Fibroblast of peridontal ligament (primary cell): ENCODE data around the gene DEAF1.
"Not testable (repeated sequence)": the region's sequence is repeated elsewhere in the genome, so short reads cannot be mapped to it uniquely, and the experiment has no call there.

Experiments
- DNase-seq: peaks from one replicate; pipeline ENCODE4 v3.0.0-alpha.2; 2010; ENCODE audit errors: extremely low read depth

DEAF1 gene

DNA sequence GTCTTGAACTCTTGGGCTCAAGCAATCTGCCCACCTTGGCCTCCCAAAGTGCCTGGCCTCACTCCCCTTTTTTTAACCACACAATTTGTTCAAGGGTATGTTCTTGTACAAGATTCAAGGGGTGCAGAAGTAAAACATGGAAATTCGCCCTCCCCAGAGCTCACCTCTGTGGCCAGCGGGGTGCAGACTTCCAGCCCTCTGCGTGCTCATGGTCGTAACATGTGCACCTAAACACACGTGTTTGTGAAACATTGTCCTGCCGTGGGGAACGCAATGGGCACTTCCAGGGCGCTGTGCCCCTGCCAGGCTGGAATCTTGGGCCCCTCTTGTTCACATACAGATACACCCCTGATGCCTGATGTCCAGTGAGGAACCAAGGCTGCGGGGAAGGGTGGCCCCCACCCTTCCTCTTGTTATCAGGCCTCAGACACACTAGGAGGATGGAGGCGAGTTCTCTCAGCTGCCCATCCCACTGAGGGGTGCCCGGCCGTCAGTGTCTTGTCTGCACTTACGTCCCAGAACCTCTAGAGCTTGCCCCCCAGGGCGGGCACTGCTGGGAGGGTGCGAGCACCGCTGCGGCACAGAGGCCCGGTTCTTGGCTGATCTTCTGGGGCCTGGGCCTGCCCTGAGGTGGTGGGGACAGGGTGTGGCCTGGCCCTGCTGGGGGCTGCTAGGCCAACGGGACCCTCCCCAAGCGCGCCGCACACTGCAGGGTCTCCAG lies 6.9 kb upstream of the DEAF1 start:
- no peak for DNase-seq

DNA sequence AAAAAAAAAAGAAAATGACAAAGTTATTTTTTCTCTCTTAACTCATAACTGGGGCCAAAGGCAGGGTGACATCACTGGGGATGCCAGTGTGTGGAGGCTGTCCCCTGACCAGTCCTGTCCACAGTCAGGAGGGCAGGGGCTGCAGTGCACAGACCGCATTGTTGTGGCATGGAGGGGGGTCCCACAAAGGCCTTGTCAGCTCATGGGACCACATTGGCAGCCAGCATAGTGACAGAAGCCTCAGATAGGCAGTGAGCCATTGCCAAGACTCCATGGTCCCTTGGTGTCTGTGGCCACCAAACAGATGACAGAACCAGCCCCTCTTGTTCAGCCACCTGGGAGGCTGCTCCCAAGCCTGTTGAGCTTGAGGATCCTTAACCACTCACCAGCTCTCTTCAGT lies 4.7 kb upstream of the DEAF1 start:
- DNase-seq: no peak

DNA sequence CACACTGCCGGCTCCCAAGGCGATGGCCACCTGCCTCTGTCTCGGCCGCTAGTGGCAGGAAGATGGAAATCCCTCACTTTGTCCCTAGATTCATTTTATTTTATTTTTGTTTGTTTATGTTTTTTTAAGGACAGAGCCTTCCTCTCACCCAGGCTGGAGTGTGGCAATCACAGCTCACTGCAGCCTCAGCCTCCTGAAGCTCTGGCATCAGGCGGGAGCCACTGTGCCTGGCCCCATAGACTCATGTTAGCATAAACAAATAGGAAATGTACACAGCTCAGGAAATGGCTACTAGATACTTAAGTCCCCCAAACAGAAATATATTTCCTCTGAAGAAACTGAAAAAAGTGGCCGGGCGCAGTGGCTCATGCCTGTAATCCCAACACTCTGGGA lies 4.1 kb upstream of the DEAF1 start:
- no peak for DNase-seq

DNA sequence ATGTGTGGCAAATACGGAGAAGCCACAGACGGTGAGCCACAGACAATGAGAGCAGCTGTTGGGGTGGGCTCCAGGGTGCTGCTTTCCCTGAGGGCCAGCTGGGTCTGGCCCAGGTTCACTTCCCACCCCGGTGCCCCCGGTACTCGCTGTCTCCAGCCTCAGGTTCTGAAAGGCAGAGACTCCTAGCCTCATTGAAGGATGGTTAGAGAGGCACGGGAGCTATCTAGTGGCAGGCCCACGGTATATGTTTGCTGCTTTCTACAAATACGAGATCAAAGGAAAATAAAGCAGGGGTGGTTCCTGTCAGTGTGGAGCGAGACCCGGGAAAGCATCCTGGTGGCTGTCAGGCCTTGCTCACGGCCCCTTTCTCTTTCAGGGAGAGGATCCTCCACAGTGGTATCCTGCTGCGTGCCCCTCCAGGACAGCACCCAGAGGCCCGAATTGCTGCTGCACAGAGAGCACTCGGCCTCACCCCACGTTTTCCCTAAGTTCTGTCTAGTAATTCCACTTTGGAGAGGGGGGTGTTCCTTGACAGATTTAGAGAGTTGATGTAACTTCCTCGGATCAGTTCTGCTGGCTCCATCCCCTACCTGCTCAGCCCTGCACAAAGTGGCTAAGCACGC lies 3.6 kb upstream of the DEAF1 start:
- DNase-seq: no peak

DNA sequence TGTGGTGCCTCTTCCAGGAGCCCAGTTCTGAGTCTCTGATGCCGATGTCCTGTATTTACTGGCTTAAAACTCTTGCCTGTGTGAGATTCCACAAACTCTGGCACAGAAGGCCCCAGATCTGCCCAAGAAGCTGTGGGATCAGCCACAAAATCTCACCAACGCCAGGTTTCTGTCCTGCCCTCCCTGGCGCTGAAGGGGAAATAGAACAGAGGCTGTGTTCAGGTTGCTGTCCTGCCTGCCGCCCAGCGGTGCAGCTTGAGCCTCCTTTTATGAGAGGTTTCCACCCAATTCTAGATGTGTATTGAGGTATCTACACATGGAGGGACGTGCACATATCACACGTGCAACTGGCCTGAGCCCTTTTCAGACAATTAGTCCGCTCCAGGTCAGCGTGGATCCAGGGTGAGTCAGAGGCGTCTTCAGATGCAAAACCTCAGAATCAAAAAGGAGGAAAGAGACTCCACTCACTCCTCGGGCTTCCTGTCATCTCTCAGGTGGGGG lies 2.8 kb upstream of the DEAF1 start:
- DNase-seq: peak; percentile 7

DNA sequence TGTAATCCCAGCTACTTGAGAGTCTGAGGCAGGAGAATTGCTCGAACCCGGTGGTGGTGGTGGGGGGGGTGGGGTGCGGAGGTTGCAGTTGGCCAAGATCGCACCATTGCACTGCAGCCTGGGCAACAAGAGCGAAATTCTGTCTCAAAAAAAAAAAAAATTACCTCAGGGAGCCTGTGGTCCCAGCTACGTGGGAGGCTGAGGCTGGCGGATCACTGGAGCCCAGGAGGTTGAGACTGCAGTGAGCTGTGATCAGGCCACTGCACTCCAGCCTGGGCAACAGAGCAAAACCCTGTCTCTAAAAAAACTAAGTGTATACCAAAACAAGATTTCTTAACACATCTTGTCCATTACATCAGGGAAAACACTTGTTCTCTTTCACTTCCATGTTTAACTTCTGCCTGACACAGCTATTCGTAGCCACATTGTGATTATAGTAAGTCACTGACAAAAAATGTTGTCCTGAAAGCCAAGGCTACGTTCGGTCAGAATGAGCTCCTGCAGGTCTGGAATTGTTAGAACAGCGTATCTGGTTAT lies 2.0 kb upstream of the DEAF1 start:
- DNase-seq: peak; percentile 91

DNA sequence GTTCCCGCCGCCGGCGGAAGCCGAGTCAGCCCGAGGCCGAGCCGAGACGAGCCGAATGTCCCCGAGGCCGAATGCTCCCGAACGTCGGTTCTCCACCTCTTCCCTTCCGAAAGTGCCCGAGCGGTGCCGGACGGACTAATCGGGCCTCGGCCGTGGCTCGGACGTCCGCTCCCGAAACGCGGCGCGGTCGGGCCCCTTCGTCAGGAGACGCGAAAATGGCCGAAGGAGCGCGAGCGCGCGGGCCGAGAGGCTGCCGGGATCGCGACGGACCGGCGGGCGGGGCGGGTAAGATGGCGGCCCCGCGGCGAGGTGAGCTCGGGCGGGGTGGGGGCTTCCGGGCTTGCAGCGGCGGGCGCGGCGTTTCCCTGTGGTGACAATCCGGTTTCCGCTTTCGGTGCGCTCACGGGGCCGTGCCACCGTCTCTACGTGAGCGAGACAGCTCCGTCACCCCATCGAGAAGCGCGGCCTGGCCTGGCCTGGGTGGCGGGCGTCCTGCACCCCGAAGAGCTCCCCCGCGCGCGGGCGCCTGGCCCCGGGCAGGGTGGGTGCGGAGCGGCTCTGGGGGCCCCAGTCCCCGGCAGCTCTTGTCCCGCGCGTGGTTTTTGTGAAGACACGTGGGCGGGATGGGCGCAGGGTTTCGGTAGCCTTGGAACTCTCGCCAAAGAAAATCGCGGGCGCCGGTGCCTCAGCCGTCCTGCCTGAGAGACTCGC lies 671 bp upstream of the DEAF1 start, which contains the start of gene TMEM80:
Gene TMEM80, plus strand, starts transcription at position 279 of the 711 bp plus-strand sequence. Its CDS starts 12 bp downstream, at position 291.
- peak; percentile 96 for DNase-seq

DNA sequence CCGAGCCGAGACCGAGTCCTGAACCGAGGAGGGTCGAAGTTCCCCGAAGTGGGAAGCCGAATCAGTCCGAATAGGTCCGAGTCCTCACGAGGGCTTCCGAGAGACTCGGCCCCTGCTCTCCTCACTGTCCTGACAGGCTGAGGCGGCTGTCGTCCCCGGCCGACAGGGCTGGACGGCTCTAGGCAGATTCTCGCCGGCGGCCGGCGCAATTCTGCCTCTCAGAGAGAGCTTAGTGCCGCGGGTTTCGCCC lies 191 bp upstream of the DEAF1 start:
- no peak for DNase-seq

DNA sequence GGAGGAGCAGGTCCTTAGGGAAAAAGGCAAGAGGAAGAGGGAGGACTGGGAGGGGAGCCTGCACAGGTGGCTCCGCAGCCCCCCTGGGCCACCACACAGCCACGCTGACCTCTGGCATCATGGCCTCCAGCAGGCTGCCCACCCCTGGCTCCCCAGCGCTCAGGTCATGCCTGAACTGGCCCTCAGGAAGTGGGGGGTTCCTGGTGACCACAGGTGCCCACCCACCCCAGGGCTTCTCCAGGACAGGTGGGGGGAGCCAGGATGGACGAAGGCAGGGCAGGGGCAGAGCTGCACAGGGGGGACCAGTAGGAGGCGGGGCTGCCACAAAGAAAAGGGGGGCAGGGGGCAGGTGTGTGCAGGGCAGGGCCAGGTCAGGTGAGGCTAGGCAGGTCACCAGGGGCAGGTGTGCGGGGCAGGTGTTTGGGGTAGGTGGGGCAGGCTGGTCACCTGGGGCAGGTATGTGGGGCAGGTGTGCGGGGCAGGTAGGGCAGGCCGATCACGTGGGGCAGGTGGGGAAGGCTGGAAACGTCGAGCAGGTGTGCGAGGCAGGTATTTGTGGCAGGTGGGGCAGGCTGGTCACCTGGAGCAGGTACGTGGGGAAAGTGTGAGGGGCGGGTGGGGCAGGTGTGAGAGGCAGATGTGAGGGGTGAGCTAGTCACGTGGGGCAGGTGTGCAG lies 997 bp downstream of the DEAF1 start:
- no peak for DNase-seq

DNA sequence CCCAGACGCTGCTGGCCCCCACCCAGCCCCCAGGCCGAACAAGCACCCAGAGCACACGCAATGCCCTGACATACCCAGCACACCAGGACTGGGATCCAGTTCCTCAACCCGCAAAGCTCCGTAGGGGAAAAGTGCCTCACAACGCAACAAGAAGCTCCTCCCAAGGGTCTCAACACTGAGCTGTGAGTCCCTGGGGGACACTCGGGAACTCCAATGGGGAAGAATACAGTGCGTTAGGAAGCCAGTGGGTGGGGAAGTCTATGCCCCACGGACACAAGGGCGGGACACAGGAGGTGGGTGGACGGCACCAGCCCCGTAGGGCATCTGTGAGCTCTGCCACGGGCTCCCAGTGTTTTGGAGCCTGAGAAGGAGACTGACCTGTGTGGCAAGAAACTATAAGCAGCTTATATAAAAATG lies 1.6 kb downstream of the DEAF1 start:
- peak; percentile 48 for DNase-seq

DNA sequence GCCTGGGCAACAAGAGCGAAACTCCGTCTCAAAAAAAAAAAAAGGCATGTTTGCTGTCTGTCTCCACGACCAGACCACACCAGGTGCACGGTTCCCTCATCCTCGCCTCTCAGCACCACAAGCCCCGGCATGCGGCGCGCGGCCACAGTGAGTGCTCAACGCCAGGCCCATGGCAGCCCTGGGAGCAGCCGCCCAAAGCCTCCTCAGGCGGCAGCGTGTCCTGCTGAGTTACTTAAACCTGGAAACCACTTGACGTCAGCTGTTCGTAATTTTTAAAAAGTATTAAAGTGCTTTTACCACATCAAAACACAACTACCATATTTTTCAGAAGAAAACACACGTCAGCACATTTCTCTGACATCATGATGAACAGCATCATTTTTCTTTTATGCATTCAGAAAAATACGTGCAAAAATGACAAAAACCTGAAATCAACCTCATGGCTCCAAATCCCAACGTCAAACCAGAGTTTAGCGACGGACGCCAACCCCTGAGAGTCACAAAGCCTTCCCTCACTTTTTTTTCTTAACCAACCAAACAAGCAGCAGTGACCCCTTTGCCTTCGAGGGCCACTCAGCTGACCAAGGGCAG lies 2.1 kb downstream of the DEAF1 start:
- peak; percentile 36 for DNase-seq

DNA sequence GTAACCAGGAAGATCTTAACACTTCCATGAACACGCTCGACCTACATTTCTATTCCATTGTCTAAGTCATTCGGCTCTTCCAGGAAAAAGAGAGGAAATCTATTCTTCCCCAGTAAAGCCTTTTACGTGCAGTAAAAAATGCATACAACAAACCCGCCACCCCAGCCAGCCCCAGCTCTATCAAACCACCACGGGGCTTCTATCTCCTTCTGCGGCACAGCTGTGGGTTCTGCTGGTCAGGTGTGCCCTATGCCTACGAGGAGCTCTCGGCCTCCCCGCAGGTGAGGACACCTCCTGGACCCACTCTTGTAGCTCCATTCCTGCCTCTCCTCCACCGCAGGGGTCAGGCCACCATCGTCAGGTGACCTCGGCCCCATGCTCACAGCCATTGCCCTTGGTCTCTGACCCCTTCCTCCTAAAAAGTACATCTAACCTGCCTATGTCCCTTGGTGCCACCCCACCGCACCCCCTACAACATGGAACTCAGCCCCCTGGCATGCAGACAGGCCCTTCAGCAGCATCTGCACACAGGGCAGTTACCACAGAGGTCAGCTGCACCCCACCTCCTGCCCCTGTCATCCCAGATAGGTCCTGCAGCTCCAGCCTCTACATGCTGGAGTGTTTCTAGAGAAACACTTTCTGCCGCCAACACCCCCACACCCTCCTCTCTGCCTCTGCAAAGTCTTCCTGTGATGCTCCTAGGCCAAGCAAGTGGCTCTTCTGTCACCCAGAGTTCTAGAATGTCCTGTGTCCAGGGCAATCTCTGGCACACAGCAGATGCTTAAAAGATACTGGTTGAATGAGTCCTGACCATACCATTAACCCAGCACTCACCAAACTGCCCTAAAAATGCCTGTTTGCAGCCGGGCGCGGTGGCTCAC lies 3.1 kb downstream of the DEAF1 start:
- DNase-seq: no peak

DNA sequence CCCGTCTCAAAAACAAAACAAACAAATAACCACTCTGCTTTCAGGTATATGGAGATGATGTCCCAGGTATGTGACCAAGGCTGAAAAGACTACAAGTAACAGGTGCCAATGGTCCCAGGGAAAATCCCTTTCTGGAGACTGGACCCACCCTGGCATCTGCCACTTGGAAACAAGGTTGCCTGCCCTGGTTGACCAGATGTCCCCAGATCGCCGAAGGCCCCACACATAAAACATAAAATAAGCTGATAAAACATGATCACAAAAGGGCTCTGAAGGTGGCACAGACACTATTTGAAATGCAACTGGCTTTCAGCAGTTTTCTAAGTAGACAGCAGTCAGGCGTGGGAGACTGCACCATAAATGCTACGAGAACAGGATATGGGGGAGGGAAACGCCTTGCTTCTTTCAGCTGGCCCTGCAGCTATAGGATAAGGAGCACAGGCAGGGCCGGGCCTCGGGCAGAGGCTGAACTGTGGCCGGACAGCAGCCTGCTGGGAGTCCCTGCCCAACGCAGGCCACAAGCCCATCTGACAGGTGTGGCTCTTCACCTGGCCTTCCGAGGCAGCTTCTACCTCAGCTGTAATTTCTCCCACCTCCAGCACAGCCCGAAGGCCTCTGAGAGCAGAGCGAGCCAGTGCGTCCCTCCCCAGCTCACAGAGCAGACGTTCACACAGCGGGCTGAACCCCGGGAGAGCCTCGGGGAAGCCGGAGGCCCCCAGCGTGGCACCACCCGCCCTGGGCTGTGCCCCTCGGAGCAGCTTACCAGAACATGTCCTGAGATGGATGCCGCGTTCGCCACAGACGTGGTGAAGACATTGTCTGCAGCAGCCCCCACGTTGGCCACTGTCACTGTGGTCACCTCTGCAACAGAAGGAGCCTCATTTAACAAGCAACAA lies 4.0 kb downstream of the DEAF1 start:
- no peak for DNase-seq

DNA sequence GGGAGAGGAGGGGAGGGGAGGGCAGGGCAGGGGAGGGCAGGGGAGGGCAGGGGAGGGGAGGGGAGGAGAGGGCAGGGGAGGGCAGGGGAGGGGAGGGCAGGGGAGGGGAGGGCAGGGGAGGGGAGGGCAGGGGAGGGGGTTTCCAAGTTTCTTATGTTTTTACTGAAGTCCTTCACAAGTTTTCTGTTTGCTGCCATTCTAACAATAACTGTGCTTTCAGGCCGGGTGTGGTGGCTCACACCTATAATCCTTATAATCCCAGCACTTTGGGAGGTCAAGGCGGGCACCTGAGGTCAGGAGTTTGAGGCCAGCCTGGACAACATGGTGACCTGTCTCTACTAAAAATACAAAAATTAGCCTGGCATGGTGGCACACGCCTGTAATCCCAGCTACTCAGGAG lies 4.8 kb downstream of the DEAF1 start:
- not testable (repeated sequence) for DNase-seq

DNA sequence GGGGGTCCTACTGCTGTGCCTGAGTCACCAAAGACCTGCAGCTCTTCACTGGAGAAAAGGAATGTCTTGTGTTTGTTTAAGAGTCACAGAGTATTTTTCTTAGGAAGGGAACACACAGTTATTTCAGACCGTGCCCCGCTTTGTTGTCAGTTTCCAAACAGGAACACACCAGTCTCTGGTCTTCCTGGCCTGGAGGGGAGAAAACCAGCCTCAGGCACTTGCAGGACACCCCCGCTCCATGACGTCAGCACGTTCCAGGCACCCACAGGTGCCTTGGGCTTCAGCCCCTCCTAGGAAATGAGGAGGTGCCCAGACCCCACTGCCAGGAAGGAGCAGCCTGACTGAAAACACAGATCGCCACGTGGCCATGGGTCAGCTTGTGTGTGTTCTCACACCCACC lies 5.4 kb downstream of the DEAF1 start:
- DNase-seq: no peak

DNA sequence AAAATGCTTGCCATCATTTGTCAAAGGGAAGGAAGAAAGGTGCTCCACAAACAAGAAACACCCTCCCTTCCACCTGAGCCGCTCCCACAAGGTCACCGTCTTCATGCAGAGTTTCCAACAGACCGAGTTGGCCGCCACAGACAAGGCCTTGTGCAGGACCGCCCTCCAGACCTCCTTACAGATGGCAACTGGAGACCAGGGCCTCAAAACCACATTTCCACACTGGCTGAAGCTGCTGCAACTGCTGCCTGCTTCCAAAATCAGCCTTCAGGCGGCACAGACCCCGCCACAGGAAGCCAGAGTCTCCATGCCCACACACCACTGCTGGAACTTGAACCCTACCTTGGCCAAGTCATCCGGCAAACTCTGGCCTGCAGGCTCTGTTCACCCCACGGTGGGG lies 6.3 kb downstream of the DEAF1 start:
- DNase-seq: no peak

DNA sequence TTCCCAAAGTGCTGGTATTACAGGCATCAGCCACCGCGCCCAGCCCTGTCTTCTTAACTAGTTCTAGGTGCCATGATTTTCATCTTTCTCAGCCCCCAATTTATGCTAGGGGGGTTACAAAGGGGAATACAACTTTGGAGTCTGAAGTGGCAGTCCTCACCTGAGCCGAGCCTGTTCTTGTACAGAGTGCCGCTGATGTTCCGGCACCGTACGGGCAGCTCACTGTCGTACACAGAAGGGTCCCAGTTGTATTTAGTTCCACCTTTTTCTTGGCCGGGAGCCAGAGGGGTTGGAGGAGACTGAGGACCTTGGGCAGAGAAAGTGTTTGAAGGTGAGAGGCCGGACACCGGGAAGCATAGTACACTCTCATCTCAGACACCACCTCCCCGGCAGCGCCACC lies 7.3 kb downstream of the DEAF1 start:
- DNase-seq: no peak

DNA sequence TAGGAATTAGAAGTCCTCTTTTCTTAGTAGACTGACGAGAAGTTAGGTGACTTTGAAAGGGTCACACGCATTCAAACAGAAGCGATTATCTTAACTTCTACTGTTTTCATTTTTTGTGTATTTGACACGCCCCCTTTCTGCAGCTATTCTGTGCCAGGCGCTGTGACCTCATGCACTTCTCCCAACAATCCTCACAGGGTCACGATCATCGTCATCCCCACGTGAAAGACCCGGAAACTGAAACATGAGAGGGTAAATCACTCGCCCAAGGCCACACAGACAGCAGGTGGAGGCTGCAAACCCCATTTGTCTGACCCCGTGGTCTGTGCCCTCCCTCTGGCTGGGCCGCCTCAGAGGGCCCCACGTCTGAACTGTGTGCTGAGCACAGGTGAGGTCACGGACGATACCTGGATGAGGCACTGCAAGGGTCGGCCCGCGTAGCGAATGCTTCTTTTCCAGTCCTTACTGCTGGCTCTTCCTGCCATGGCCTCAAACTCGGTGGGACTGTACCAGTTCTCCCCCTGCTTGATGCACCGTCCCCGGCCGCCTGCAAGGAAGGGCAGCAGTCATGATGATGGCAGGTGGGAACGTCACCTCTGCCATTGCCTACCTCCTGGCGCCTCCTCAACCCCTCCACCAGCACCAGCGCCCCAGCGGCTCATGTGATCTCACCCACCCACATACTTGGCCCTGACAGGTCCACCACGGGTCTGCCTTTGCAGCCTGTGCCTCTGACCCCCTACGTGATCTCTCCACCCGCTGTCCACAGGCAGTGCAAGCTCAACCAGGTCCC lies 8.4 kb downstream of the DEAF1 start:
- no peak for DNase-seq

DNA sequence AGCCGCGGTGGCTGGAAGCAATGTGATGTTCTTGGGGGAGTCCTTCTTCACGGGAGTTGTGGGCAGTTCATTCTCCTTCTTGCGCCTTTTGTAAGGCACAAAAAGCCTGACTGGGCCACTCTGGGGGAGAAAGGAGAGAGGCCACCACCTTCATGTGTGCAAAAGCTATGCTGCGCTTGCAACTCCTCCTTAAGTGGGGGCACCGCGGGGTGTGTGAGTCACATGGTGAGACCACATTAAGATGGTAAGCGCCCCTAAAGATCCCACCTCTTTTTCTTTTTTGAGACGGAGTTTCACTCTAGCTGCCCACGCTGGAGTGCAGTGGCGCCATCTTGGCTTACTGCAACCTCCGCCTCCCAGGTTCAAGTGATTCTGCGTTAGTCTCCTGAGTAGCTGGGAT lies 14.1 kb downstream of the DEAF1 start:
- DNase-seq: no peak
